OCI-LY7 (cell line): ENCODE measurements around the gene TCF12. TPM values are rescaled to one million over a fixed set of nuclear protein-coding genes. Genes with fewer than 3 reads are reported as not detected.

Experiments
- BruUV-seq: library from RNA; stranded (reverse); fragments of 400-500 nt; replicated peaks from 2 replicates; lab custom pipeline; 2021; lab: Mats Ljungman, UMichigan
- CTCF ChIA-PET: fragments of 300-600 bp; sonication (Branson Sonifier 250); formaldehyde crosslinking; loops from one replicate; lab custom pipeline; 2022; ENCODE audit warnings: antibody characterized with exemption; ENCODE audit not compliant: unreplicated experiment; lab: Charles Lee
- POLR2A ChIA-PET: fragments of 300-600 bp; sonication (Branson Sonifier 250); formaldehyde crosslinking; loops from one replicate; lab custom pipeline; 2022; ENCODE audit warnings: antibody characterized with exemption; lab: Charles Lee
- DNase-seq: peaks from one replicate; pipeline ENCODE4 v3.0.0-alpha.2; 2015; ENCODE audit warnings: low spot score
- H2AFZ ChIP-seq: fragments of 200-600 bp; sonication (generic), shearing (Covaris generic); 2 replicates; pipeline ENCODE4 v1.6.1; 2014; ENCODE audit warnings: mild to moderate bottlenecking, antibody characterized with exemption, low read length, moderate library complexity
- H3K27ac ChIP-seq: fragments of 200-600 bp; sonication (generic); 2 replicates; pipeline ENCODE4 v1.5.1; 2014; ENCODE audit warnings: mixed run types, low read depth, mild to moderate bottlenecking, moderate library complexity, low read length, inconsistent platforms; ENCODE audit not compliant: poor library complexity, severe bottlenecking
- H3K36me3 ChIP-seq: fragments of 200-600 bp; sonication (generic); 2 replicates; pipeline ENCODE4 v1.6.1; 2014; ENCODE audit warnings: mild to moderate bottlenecking, antibody characterized with exemption, low read length, moderate library complexity, mixed read lengths; ENCODE audit not compliant: insufficient read depth
- H3K4me1 ChIP-seq: fragments of 200-600 bp; sonication (generic); 2 replicates; pipeline ENCODE4 v1.5.1; 2014; ENCODE audit warnings: mild to moderate bottlenecking, low read length; ENCODE audit not compliant: insufficient read depth, poor library complexity, severe bottlenecking
- H3K4me2 ChIP-seq: fragments of 200-600 bp; sonication (generic); 2 replicates; pipeline ENCODE4 v1.6.1; 2014; ENCODE audit warnings: mild to moderate bottlenecking, low read length
- H3K4me3 ChIP-seq: fragments of 200-600 bp; sonication (generic); 2 replicates; pipeline ENCODE4 v1.5.1; 2014; ENCODE audit warnings: mild to moderate bottlenecking, low read depth, low read length; ENCODE audit not compliant: poor library complexity, severe bottlenecking
- H3K79me2 ChIP-seq: fragments of 200-600 bp; sonication (generic); 2 replicates; pipeline ENCODE4 v1.6.1; 2016; ENCODE audit warnings: low read depth, mild to moderate bottlenecking, low read length, moderate library complexity, mixed read lengths; ENCODE audit not compliant: insufficient read depth
- H3K9me2 ChIP-seq: fragments of 200-600 bp; sonication (generic); 2 replicates; pipeline ENCODE4 v1.6.1; 2016; ENCODE audit warnings: mild to moderate bottlenecking, low read length, mixed read lengths; ENCODE audit not compliant: insufficient read depth
- H3K9me3 ChIP-seq: fragments of 200-600 bp; sonication (generic); 2 replicates; pipeline ENCODE4 v1.6.1; 2014; ENCODE audit warnings: mild to moderate bottlenecking, mixed run types, low read length, mixed read lengths
- H4K20me1 ChIP-seq: fragments of 200-600 bp; sonication (generic); 2 replicates; pipeline ENCODE4 v1.6.1; 2014; ENCODE audit warnings: mild to moderate bottlenecking, antibody characterized with exemption, low read length, moderate library complexity, mixed read lengths; ENCODE audit not compliant: insufficient read depth
- CTCF ChIP-seq: fragments of 200-600 bp; sonication (generic); conservative IDR thresholded peaks from 2 replicates; pipeline ENCODE4 v1.5.1; 2014; ENCODE audit warnings: mild to moderate bottlenecking, antibody characterized with exemption, low read length, moderate library complexity, mixed read lengths
- EZH2phosphoT487 ChIP-seq: fragments of 200-600 bp; sonication (generic); IDR thresholded peaks from 2 replicates; pipeline ENCODE4 v1.6.1; 2018; ENCODE audit warnings: low read depth, borderline replicate concordance, mild to moderate bottlenecking, mixed run types, antibody characterized with exemption, low read length, moderate library complexity, mixed read lengths
- intact Hi-C: fragments of 100-400 bp; cut with micrococcal nuclease; formaldehyde crosslinking; loops from one replicate; pipeline ENCODE4 v1.10.0; 2022; ENCODE audit not compliant: unreplicated experiment
- small RNA-seq: library from RNA; depleted of rRNA; stranded (forward); fragments of <200 nt; gene quantifications from one replicate; pipeline ENCODE3, GENCODE V24; 2014
- total RNA-seq, 2 experiments: library from RNA; depleted of rRNA in 1 of 2; stranded (reverse); fragments of >200 nt in 1 of 2; shearing (Covaris generic) in 1 of 2; gene quantifications; 2 replicates each; pipeline ENCODE4 v1.2.3, GENCODE V29; 2014 to 2022

The TCF12 gene
- total RNA-seq, 2 experiments from 2014 or later: 51.6 to 139 TPM

GRCh38 chr15:57337868-57338411, 419.5 kb downstream of the TCF12 start:
- BruUV-seq: no TSS peak
- Histone ChIP-seq H3K27ac (no peak overlapping the region), H3K9me3 (no peaks in the 10 kb centered on the region), H3K79me2 (no peaks in the 10 kb centered on the region), H3K4me2 (no peak overlapping the region), H3K4me3 (no peak overlapping the region), H2AFZ (no peak overlapping the region), H3K36me3 (no peaks in the 10 kb centered on the region), H3K4me1 (no peaks in the 10 kb centered on the region), H4K20me1 (no peaks in the 10 kb centered on the region), H3K9me2 (no peaks in the 10 kb centered on the region)
- ChIA-PET CTCF (no interaction called here), POLR2A (no interaction called here)
- no peak for TF ChIP-seq CTCF
- TF ChIP-seq EZH2phosphoT487: no peak
- DNase-seq: no peak
- intact Hi-C loops: no loop called here

- Histone ChIP-seq H3K36me3 (no peaks in the 10 kb centered on the region), H3K4me2 (no peak overlapping the region), H3K9me3 (no peaks in the 10 kb centered on the region), H3K27ac (no peak overlapping the region), H3K9me2 (no peaks in the 10 kb centered on the region), H4K20me1 (no peaks in the 10 kb centered on the region), H3K4me1 (no peaks in the 10 kb centered on the region), H3K4me3 (no peak overlapping the region), H3K79me2 (no peaks in the 10 kb centered on the region), H2AFZ (no peak overlapping the region)
- BruUV-seq: no TSS peak
- POLR2A ChIA-PET: no interaction called here
- no peak for DNase-seq
- no peak for TF ChIP-seq CTCF
- no peak for TF ChIP-seq EZH2phosphoT487
- intact Hi-C loops: no loop called here
- CTCF ChIA-PET: interaction anchor here (3.3 kb wide), 1 partner anchor 189 kb away, joined by 12 read pairs; no protein-coding TSS in a partner anchor
Observed at GRCh38 chr15:57339321-57339720, 420.9 kb downstream of the TCF12 start.

Small RNAs within 50 kb of the gene (small RNA-seq; reads per million reads assigned to genes)
- gene RF01210: not detected

Other genes starting within 250 kb of the TCF12 start
- 7.1 and 10.7 TPM in 2 replicates for gene ZNF280D, start 185.1 kb upstream of the TCF12 start, total RNA-seq (2014; rRNA removed; shearing (Covaris generic))
- gene ZNF280D, start 185.1 kb upstream of the TCF12 start, total RNA-seq (2022): 23.4 and 26.8 TPM in 2 replicates